Measurements from ENCODE around the gene KIF26A.

DNA sequence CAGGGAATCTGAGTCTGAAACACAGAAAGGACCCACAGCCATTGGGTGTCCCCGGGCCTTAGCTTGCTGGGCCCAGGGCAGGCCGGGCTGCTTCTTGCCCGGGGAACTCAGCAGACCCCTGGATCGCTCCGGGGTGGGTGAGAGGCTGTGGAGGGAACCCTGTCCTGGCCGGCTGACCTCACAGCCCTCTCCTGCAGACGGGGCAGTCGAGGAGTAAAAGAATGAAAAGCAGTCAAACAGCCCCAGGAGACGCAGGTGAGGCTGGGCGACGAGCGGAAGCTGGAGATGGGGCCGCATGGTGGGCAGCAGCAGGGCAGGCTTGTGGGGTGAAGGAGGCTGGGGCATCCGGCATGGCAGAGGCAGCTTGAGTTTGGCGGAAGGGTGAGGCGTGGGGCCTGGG, 57.0 kb downstream of the KIF26A start:
- TF ChIP-seq, protein P1, sequence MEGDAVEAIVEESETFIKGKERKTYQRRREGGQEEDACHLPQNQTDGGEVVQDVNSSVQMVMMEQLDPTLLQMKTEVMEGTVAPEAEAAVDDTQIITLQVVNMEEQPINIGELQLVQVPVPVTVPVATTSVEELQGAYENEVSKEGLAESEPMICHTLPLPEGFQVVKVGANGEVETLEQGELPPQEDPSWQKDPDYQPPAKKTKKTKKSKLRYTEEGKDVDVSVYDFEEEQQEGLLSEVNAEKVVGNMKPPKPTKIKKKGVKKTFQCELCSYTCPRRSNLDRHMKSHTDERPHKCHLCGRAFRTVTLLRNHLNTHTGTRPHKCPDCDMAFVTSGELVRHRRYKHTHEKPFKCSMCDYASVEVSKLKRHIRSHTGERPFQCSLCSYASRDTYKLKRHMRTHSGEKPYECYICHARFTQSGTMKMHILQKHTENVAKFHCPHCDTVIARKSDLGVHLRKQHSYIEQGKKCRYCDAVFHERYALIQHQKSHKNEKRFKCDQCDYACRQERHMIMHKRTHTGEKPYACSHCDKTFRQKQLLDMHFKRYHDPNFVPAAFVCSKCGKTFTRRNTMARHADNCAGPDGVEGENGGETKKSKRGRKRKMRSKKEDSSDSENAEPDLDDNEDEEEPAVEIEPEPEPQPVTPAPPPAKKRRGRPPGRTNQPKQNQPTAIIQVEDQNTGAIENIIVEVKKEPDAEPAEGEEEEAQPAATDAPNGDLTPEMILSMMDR (IDR thresholded peaks at IDR 0.05; ENCODE audit: poor library complexity, severe bottlenecking), result no peak
- no peak for TF ChIP-seq POLR2AphosphoS5 (IDR thresholded peaks at IDR 0.05)
- no peak for TF ChIP-seq EZH2 (IDR thresholded peaks at IDR 0.05; ENCODE audit: borderline replicate concordance, insufficient read depth, low read length, poor library complexity, severe bottlenecking)
